H1 (cell line): ENCODE results near the gene NOC2L.

Experiments
- ATF2 ChIP-seq: IDR thresholded peaks from 2 replicates; pipeline ENCODE4 v1.6.1; 2012; ENCODE audit warnings: low read length, inconsistent platforms
- CHD2 ChIP-seq: IDR thresholded peaks from 2 replicates; pipeline ENCODE4 v1.6.1; 2012; ENCODE audit warnings: low read length, improper control_type of control experiment
- CTCF ChIP-seq, 3 experiments: IDR thresholded peaks; 1 replicate in 2 of 3; 2 replicates in 1 of 3; pipeline versions ENCODE4 v1.5.1 to v1.6.1; 2011; ENCODE audit warnings: low read length in 3 of 3, mild to moderate bottlenecking in 3 of 3, inconsistent platforms in 2 of 3, low read depth in 1 of 3, moderate library complexity in 1 of 3; ENCODE audit not compliant: insufficient read depth in 1 of 3; ENCODE audit errors: control extremely low read depth in 1 of 3
- EP300 ChIP-seq, 2 experiments: IDR thresholded peaks; 1 replicate in 1 of 2; 2 replicates in 1 of 2; pipeline ENCODE4 v1.6.1; 2011 to 2012; ENCODE audit warnings: low read depth in 2 of 2, low read length in 2 of 2, mild to moderate bottlenecking in 2 of 2, borderline replicate concordance in 1 of 2, inconsistent platforms in 1 of 2, moderate library complexity in 1 of 2
- EZH2 ChIP-seq: fragments of 200-600 bp; sonication (generic); IDR thresholded peaks from 2 replicates; pipeline ENCODE4 v1.7.1; 2012; ENCODE audit warnings: low read depth, mild to moderate bottlenecking, moderate library complexity, low read length, inconsistent platforms; ENCODE audit not compliant: severe bottlenecking

GRCh38 chr1:980602-981395, 21.7 kb upstream of the NOC2L start:
- TF ChIP-seq CTCF (IDR thresholded peaks at IDR 0.05; ENCODE audit: control extremely low read depth in 1 of 3, insufficient read depth in 1 of 3, low read depth in 1 of 3, low read length in 3 of 3) (no peak), EP300 (IDR thresholded peaks at IDR 0.05; ENCODE audit: borderline replicate concordance in 1 of 2, low read depth in 2 of 2, low read length in 2 of 2) (no peak), ATF2 (no peak), EZH2 (no peak), CHD2 (no peak)
